Stimulated activated effector memory CD8-positive, alpha-beta T cell treated with anti-CD3 and anti-CD28 coated beads, Interleukin-12 subunit alpha, Interleukin-12 subunit beta, amount 100 ng/mL, for 72 hours (primary cell): ENCODE measurements around the gene TNFRSF8.
A peak's percentile ranks its signal among the peaks of the same experiment; 100 is the strongest.

Experiments used
- ATAC-seq: fragments of 150-1000 bp; cut with Tn5 transposase; 2 replicates; pipeline ENCODE4 v1.10.0; 2021
- DNase-seq, 2 donors: peaks; one replicate each; pipeline ENCODE4 v3.0.0; 2021 to 2022; ENCODE audit warnings: low spot score in 2 of 2
- H3K27ac Mint-ChIP-seq: one replicate; pipeline ENCODE4 v1.8.0; 2022; ENCODE audit warnings: mild to moderate bottlenecking, mixed read lengths
- H3K36me3 Mint-ChIP-seq: one replicate; pipeline ENCODE4 v1.8.0; 2022; ENCODE audit warnings: mild to moderate bottlenecking, mixed read lengths
- H3K4me1 Mint-ChIP-seq: one replicate; pipeline ENCODE4 v1.8.0; 2022; ENCODE audit warnings: mixed read lengths
- H3K4me3 Mint-ChIP-seq: one replicate; pipeline ENCODE4 v1.8.0; 2022; ENCODE audit warnings: mild to moderate bottlenecking, mixed read lengths
- H3K9me3 Mint-ChIP-seq: one replicate; pipeline ENCODE4 v1.8.0; 2022; ENCODE audit warnings: mixed read lengths

Gene TNFRSF8

GRCh38 chr1:12051361-12051760 lies 11.7 kb upstream of the TNFRSF8 start:
- no peak for DNase-seq
- H3K4me3 Mint-ChIP-seq, result peak overlapping the region; percentile 66
- peaks cover 42% of the 10 kb centered on the region for H3K4me1 Mint-ChIP-seq
- ATAC-seq, result no peak
- no peak overlapping the region for H3K27ac Mint-ChIP-seq
- H3K9me3 Mint-ChIP-seq, result no peaks in the 10 kb centered on the region
- peaks cover 10% of the 10 kb centered on the region for H3K36me3 Mint-ChIP-seq

DNA sequence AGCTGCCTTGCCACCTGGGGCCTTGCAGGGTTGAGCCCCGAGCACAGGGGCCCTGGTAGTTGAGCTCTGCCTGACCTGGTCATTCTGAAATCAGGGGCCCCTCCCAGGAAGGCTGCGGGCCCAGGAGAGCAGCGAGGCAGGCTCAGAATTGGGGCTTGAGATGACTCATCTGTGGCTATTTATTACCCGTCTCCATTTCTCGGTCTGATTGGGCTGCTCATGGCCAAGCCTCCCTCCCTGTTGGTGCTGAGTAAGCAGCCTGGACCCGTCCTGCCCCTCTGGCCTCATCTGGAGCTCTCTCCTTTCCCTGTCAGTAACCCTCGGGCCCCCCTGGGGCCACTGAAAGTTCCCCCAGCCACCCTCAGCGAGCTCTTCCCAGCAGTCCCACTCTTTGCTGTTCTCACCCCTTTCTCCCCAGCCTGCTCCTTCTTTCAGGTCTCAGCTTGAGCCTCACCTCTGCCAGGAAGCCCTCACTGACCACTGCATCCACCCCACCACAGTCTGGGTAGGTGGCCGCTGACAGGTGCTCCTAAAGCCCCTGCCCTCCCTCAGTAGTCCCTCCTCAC lies 11.0 kb upstream of the TNFRSF8 start:
- Mint-ChIP-seq H3K27ac (peak overlapping the region; percentile 91), H3K4me3 (peak overlapping the region; percentile 66), H3K36me3 (peaks cover 10% of the 10 kb centered on the region), H3K4me1 (peaks cover 50% of the 10 kb centered on the region), H3K9me3 (no peaks in the 10 kb centered on the region)
- DNase-seq (peak in 1 of 2 donors; percentile 86), ATAC-seq (peak; percentile 70)

- Mint-ChIP-seq H3K9me3 (no peaks in the 10 kb centered on the region), H3K4me1 (peaks cover 60% of the 10 kb centered on the region), H3K27ac (peak overlapping the region; percentile 91), H3K36me3 (peaks cover 10% of the 10 kb centered on the region), H3K4me3 (peak overlapping the region; percentile 66)
- DNase-seq (no peak), ATAC-seq (no peak)
Observed at GRCh38 chr1:12052997-12053686, 10.0 kb upstream of the TNFRSF8 start.

DNA sequence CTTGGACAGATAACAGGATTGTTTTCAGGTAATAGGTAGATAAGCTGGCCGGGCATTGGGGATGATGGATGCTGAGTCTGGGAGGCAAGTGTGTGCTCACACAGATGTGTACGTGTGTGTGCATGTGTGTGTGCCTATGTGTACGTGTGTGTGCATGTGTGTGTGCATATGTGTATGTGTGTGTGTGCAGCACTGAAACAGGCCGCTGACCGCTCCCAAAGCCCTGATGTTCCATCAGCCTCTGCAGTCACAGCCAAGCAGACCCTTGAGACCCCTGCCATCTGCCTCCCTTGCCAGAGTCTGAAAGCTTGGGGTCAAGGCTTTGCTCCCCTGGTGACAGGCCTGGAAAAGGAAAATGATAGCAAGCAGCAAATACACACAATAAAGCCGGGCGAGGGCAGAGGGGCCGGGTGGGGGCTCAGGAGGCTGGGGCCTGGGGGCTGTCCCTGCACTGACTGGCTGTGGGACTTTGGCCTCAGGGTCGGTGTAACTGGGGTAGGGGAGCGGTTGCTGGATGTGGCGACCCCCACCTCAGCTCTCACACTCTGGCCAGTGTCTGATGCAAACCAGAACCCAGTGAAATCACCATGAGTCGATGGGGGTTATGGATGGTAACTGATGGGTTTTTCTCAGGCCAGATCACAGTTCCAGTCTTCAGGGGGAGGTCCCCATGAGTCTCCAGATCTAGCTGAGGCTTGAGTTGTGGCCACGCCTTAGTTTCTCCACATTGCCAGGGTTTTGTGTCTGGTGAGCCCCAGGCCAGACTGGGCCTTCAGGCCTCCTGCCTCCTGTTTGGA lies 9.2 kb upstream of the TNFRSF8 start:
- Mint-ChIP-seq H3K36me3 (peaks cover 10% of the 10 kb centered on the region), H3K4me3 (peak overlapping the region; percentile 13), H3K27ac (no peak overlapping the region), H3K9me3 (no peaks in the 10 kb centered on the region), H3K4me1 (peaks cover 67% of the 10 kb centered on the region)
- ATAC-seq, result peak; percentile 53
- peak in 1 of 2 donors; percentile 66 for DNase-seq

- Mint-ChIP-seq H3K27ac (no peak overlapping the region), H3K36me3 (peaks cover 10% of the 10 kb centered on the region), H3K4me3 (no peak overlapping the region), H3K4me1 (peaks cover 78% of the 10 kb centered on the region), H3K9me3 (no peaks in the 10 kb centered on the region)
- no peak for DNase-seq
- no peak for ATAC-seq
Observed at GRCh38 chr1:12055259-12055658, 7.8 kb upstream of the TNFRSF8 start.

- DNase-seq, result peak in 1 of 2 donors; percentile 76
- ATAC-seq, result peak; percentile 74
- H3K9me3 Mint-ChIP-seq, result no peaks in the 10 kb centered on the region
- peaks cover 82% of the 10 kb centered on the region for H3K4me1 Mint-ChIP-seq
- H3K36me3 Mint-ChIP-seq, result peaks cover 10% of the 10 kb centered on the region
- peak overlapping the region; percentile 13 for H3K27ac Mint-ChIP-seq
- peak overlapping the region; percentile 11 for H3K4me3 Mint-ChIP-seq
Observed at GRCh38 chr1:12056331-12056841, 6.7 kb upstream of the TNFRSF8 start.

DNA sequence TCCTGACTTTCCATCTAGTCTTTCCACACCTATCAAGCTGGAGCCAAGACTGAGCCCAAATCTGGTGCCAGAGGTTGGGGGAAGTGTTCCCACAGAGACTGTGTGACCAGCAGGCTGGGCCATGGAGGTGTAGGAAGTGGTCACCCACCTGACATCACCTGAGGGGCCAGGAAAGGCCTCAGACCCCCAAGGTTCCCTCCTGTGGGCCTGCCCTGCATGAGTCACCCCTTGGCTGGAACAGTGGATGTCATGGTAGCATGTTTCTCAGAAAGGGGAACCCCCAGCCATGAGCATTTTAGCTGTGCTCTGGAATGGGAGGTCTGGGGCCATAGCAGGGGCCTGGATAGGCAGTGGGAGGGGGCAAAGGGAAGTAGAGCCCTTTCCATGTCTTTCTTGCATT lies 5.7 kb upstream of the TNFRSF8 start:
- H3K4me1 Mint-ChIP-seq, result peaks cover 79% of the 10 kb centered on the region
- ATAC-seq (peak; percentile 62), DNase-seq (peak in 1 of 2 donors; percentile 73)
- H3K36me3 Mint-ChIP-seq, result peaks cover 3% of the 10 kb centered on the region
- no peaks in the 10 kb centered on the region for H3K9me3 Mint-ChIP-seq
- peak overlapping the region; percentile 30 for H3K4me3 Mint-ChIP-seq
- H3K27ac Mint-ChIP-seq, result peak overlapping the region; percentile 45

DNA sequence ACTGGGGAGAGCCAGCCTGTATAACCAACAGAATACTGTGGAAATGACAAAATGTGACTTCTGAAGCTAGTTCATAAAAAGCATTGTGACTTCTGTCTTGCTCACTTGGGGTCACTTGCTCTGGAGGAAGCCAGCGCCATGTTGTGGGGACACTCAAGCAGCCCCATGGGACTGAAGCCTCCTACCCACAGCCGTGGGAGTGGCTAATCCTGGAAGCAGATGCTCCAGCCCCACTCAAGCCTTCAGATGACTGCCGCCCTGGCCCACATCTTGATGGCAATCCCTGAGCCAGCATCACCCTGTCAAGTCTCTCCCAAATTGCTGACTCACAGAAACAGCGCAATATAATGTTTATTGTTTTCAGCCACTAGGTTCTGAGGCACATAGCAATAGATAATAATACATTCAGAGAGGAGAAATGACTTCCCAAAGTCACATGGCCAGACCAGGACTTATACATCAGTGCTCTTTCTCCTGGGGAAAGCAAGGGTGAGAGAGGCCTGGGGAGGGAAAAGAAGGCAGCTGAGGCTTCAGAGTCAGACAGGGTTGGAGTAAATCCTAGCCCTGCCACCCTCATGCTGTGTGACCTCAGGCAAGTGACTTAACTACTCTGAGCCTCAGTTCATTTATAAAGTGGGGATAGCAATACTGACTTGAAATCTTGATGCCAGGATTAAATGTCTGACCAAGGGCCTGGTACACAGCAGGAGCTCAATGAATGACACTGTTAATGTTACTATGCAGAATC lies 5.0 kb upstream of the TNFRSF8 start:
- Mint-ChIP-seq H3K27ac (no peak overlapping the region), H3K36me3 (peaks cover 5% of the 10 kb centered on the region), H3K9me3 (no peaks in the 10 kb centered on the region), H3K4me1 (peaks cover 78% of the 10 kb centered on the region), H3K4me3 (no peak overlapping the region)
- DNase-seq, result no peak
- ATAC-seq, result no peak

DNA sequence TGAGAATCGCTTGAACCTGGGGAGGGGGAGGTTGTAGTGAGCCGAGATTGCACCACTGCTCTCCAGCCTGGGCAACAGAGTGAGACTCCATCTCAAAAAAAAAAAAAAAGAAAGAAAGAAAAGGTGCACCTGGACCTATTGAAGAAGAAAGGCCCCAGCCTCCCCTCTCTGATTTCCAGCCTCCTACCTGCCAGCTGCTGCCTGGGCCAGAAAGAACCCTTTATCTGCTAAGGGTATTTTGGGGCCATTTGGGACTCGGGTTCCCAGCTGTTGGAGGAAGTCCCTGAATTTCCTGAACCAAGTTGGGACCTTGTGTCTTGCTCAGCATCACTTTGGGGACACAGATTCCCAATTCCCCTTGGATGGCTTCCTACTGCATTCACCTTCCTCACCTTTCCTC lies 3.9 kb upstream of the TNFRSF8 start:
- DNase-seq, result no peak
- H3K4me3 Mint-ChIP-seq, result peak overlapping the region; percentile 44
- ATAC-seq, result no peak
- H3K27ac Mint-ChIP-seq, result no peak overlapping the region
- no peaks in the 10 kb centered on the region for H3K9me3 Mint-ChIP-seq
- peaks cover 79% of the 10 kb centered on the region for H3K4me1 Mint-ChIP-seq
- H3K36me3 Mint-ChIP-seq, result peaks cover 7% of the 10 kb centered on the region

DNA sequence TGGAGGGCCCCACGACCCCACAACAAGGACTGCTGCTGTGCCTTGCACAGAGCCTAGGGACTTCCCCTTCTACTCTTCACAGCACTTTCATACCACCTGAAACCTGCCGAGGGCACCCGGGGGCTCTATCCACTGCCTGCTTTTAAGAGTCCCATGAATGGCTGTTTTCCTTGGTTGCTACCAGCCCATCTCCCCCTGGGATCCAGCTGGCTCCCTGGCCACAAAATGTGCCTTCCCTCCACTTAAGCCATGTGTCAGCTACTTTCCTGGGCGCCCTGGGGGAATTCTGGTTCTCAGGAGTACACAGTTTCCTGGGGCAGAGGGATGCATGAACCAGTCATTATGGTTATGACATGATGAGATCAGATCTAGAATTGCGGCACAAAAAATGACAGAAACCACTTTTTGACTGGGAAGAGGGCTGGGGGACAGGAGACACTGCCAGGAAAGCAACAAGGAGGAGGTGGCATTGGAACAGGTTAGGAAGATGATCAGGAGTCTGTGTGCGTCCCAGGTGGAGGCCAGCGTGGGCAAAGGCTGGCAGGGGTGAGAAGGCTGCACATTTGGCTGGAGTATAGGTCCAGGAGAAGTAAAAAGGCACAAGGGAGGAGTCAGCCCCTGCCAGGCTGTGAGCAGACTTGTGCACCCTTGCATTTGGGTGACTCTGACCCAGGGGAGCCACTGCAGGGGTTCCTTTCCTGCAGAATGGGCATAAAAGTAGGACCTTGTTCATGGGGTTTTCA lies 3.2 kb upstream of the TNFRSF8 start:
- ATAC-seq (peak; percentile 70), DNase-seq (peak in 1 of 2 donors; percentile 82)
- no peak overlapping the region for H3K27ac Mint-ChIP-seq
- no peaks in the 10 kb centered on the region for H3K9me3 Mint-ChIP-seq
- peak overlapping the region; percentile 44 for H3K4me3 Mint-ChIP-seq
- peaks cover 7% of the 10 kb centered on the region for H3K36me3 Mint-ChIP-seq
- H3K4me1 Mint-ChIP-seq, result peaks cover 79% of the 10 kb centered on the region

DNA sequence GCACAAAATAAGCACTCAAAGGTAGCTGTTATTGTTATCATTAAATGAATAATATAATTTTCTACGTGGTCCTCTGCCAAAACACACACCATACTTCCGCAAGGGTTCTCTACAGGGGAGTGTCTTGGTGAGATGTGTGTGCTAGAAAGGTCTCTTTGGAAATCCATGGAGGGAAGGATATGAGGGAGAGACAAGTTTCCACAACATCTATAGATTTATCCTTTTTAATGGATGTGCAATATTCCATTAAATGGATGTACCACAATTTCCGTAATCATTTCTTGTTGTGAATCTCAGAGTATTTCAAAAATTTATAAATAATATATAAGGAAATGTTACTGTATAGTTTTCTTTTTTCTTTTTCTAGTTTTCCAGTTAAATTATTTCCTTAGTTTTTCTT lies 2.6 kb upstream of the TNFRSF8 start:
- Mint-ChIP-seq H3K27ac (no peak overlapping the region), H3K4me3 (peak overlapping the region; percentile 44), H3K9me3 (no peaks in the 10 kb centered on the region), H3K4me1 (peaks cover 77% of the 10 kb centered on the region), H3K36me3 (peaks cover 9% of the 10 kb centered on the region)
- no peak for DNase-seq
- no peak for ATAC-seq

GRCh38 chr1:12064073-12064969 lies 1.2 kb downstream of the TNFRSF8 start:
- Mint-ChIP-seq H3K9me3 (no peaks in the 10 kb centered on the region), H3K27ac (peak overlapping the region; percentile 64), H3K36me3 (peaks cover 47% of the 10 kb centered on the region), H3K4me1 (peaks cover 78% of the 10 kb centered on the region), H3K4me3 (peak overlapping the region; percentile 76)
- DNase-seq (no peak), ATAC-seq (no peak)

DNA sequence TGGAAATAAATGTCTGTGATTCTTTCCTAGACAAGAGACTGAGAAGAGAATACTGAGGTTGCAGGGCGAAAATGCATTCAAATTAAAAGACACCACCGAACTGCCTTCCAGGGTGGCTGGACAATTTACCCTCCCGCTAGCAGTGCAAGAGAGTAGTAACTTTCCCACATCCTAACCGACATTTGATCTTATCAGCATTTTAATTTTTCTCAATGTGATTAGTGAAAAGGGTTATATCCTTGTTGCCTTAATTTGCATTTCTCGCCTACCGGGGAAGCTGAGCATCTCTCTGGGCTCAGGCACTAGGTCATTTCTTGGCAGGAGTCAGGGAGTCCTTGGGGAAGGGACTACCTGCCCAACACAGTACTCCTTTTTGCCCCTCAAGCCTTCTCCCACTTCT lies 2.8 kb downstream of the TNFRSF8 start:
- ATAC-seq, result peak; percentile 1
- Mint-ChIP-seq H3K4me3 (peak overlapping the region; percentile 76), H3K36me3 (peaks cover 62% of the 10 kb centered on the region), H3K27ac (no peak overlapping the region), H3K9me3 (no peaks in the 10 kb centered on the region), H3K4me1 (peaks cover 83% of the 10 kb centered on the region)
- DNase-seq, result no peak
